ENCODE measurements around the gene SLC2A6. TPM values are rescaled to one million over a fixed set of nuclear protein-coding genes. Genes with fewer than 3 reads are reported as not detected.

Gene SLC2A6
- total and polyA plus RNA-seq, 7 donors: 1.2 to 2.7 (median 1.8) TPM

- Histone ChIP-seq H3K4me1 (peaks cover 17% of the 10 kb centered on the region), H3K27me3 (ENCODE audit: insufficient read depth in 3 of 3, low read length in 2 of 3) (no peaks in the 10 kb centered on the region), H3K36me3 (ENCODE audit: insufficient read depth in 1 of 2, low read depth in 1 of 2) (peaks cover 0 to 4% of the 10 kb centered on the region in 2 donors), H3K9me3 (no peaks in the 10 kb centered on the region), H3K27ac (peak overlapping the region; percentile 92), H3K4me3 (peak overlapping the region; percentile 93)
- no peak for DNase-seq
- WGBS, 3 donors: 40 to 67% (median 53%) methylated on average over 16 of the region's 16 CpGs
- no peak for ATAC-seq
- intact Hi-C loops (cut with DNase I): loop anchor here in 1 of 2 donors (2.0 kb wide), 1 partner anchor 42 kb away; no protein-coding TSS in a partner anchor
- no peak for TF ChIP-seq CTCF (IDR thresholded peaks at IDR 0.05)
These were observed 20.1 kb downstream of the SLC2A6 start for GRCh38 chr9:133458643-133459312.

- DNase-seq: no peak
- no peak overlapping the region for H3K27ac ChIP-seq
- H3K4me1 ChIP-seq: peaks cover 17% of the 10 kb centered on the region
- H3K27me3 ChIP-seq (ENCODE audit: insufficient read depth in 3 of 3, low read length in 2 of 3): no peaks in the 10 kb centered on the region
- intact Hi-C loops (cut with DNase I): loop anchor here in 1 of 2 donors (2.0 kb wide), 1 partner anchor 41 kb away; no protein-coding TSS in a partner anchor
- H3K9me3 ChIP-seq: no peaks in the 10 kb centered on the region
- peaks cover 0 to under 1% of the 10 kb centered on the region in 2 donors for H3K36me3 ChIP-seq (ENCODE audit: insufficient read depth in 1 of 2, low read depth in 1 of 2)
- WGBS, 3 donors: 95 to 97% (median 95%) methylated on average over 11 of the region's 11 CpGs
- TF ChIP-seq CTCF (IDR thresholded peaks at IDR 0.05): no peak
- no peak for ATAC-seq
- no peak overlapping the region for H3K4me3 ChIP-seq
These were observed 21.2 kb downstream of the SLC2A6 start for GRCh38 chr9:133457748-133458147.

GRCh38 chr9:133457233-133457632, 21.7 kb downstream of the SLC2A6 start:
- peaks cover 17% of the 10 kb centered on the region for H3K4me1 ChIP-seq
- ATAC-seq: no peak
- no peaks in the 10 kb centered on the region for H3K9me3 ChIP-seq
- intact Hi-C loops (cut with DNase I): no loop called here
- DNase-seq: no peak
- WGBS, 3 donors: 86 to 90% (median 88%) methylated on average over 13 of the region's 13 CpGs
- no peak for TF ChIP-seq CTCF (IDR thresholded peaks at IDR 0.05)
- no peak overlapping the region for H3K4me3 ChIP-seq
- no peaks in the 10 kb centered on the region for H3K27me3 ChIP-seq (ENCODE audit: insufficient read depth in 3 of 3, low read length in 2 of 3)
- no peak overlapping the region for H3K27ac ChIP-seq
- H3K36me3 ChIP-seq (ENCODE audit: insufficient read depth in 1 of 2, low read depth in 1 of 2): peaks cover 0 to 6% of the 10 kb centered on the region in 2 donors

- Histone ChIP-seq H3K4me1 (peaks cover 14% of the 10 kb centered on the region), H3K36me3 (ENCODE audit: insufficient read depth in 1 of 2, low read depth in 1 of 2) (peaks cover 0 to 6% of the 10 kb centered on the region in 2 donors), H3K27ac (no peak overlapping the region), H3K27me3 (ENCODE audit: insufficient read depth in 3 of 3, low read length in 2 of 3) (no peaks in the 10 kb centered on the region), H3K4me3 (no peak overlapping the region), H3K9me3 (no peaks in the 10 kb centered on the region)
- DNase-seq (no peak), ATAC-seq (no peak)
- no peak for TF ChIP-seq CTCF (IDR thresholded peaks at IDR 0.05)
- intact Hi-C loops (cut with DNase I): no loop called here
- WGBS, 3 donors: 94 to 96% (median 95%) methylated on average over 9 of the region's 9 CpGs
These were observed 22.5 kb downstream of the SLC2A6 start for GRCh38 chr9:133456409-133456808.

Data from psoas muscle (tissue), 8 donors.